Heart left ventricle (tissue), 16 donors: ENCODE results near the gene IFT27. TPM values are rescaled to one million over a fixed set of nuclear protein-coding genes. Genes with fewer than 3 reads are reported as not detected.

ENCODE experiments used
- ATAC-seq, 4 donors: fragments of 200-7000 bp; cut with Tn5 transposase; one replicate each; pipeline ENCODE4 v1.9.1; 2020 to 2022; ENCODE audit warnings: moderate library complexity in 4 of 4, mild to moderate bottlenecking in 3 of 4, moderate number of reproducible peaks in 1 of 4
- DNase-seq, 5 donors: peaks; one replicate each; pipeline ENCODE4 v3.0.0-alpha.2; 2020
- H3K27ac ChIP-seq, 12 donors: fragments of 200-600 bp; sonication (generic) in 4 of 12; one replicate each; pipeline versions ENCODE4 v1.5.0 to v1.8.0; 2016 to 2022; ENCODE audit warnings: mild to moderate bottlenecking in 2 of 12
- H3K27me3 ChIP-seq, 9 donors: fragments of 200-600 bp; sonication (generic) in 2 of 9; one replicate each; pipeline versions ENCODE4 v1.5.1 to v1.8.0; 2016 to 2022; ENCODE audit warnings: mild to moderate bottlenecking in 3 of 9
- H3K36me3 ChIP-seq, 9 donors: fragments of 200-600 bp; sonication (generic) in 2 of 9; one replicate each; pipeline versions ENCODE4 v1.5.0 to v1.8.0; 2018 to 2022; ENCODE audit warnings: mild to moderate bottlenecking in 2 of 9
- H3K4me1 ChIP-seq, 12 donors: fragments of 200-600 bp; sonication (generic) in 4 of 12; one replicate each; pipeline versions ENCODE4 v1.5.0 to v1.8.0; 2016 to 2022; ENCODE audit warnings: mild to moderate bottlenecking in 3 of 12
- H3K4me3 ChIP-seq, 12 donors: fragments of 200-600 bp; sonication (generic) in 4 of 12; one replicate each; pipeline versions ENCODE4 v1.5.0 to v1.8.0; 2017 to 2022; ENCODE audit warnings: mild to moderate bottlenecking in 9 of 12, moderate library complexity in 4 of 12
- H3K9me3 ChIP-seq, 12 donors: fragments of 200-600 bp; sonication (generic) in 4 of 12; one replicate each; pipeline versions ENCODE4 v1.5.0 to v1.8.0; 2016 to 2022; ENCODE audit warnings: mild to moderate bottlenecking in 1 of 12
- POLR2A ChIP-seq, 2 donors: fragments of 450-650 bp; IDR thresholded peaks; one replicate each; pipeline ENCODE4 v1.6.1; 2017; ENCODE audit warnings: antibody characterized with exemption in 2 of 2, mild to moderate bottlenecking in 2 of 2, moderate library complexity in 2 of 2
- WGBS, 4 donors: extraction: QIAGEN DNeasy Blood & Tissue Kit in 2 of 4; methylation state at CpG; one replicate each; pipeline versions ENCODE4 v1.1.5 to v1.1.7; 2013 to 2018; 5-methylcytosine and 5-hydroxymethylcytosine counted together
- intact Hi-C, 10 donors: fragments of 100-400 bp; cut with DNase I; formaldehyde crosslinking; loops; one replicate each; pipeline versions ENCODE4 v1.11.1 to v1.14.2; 2022
- polyA plus RNA-seq, 2 donors: library from polyadenylated mRNA; stranded (reverse); fragments of 200-250 nt; gene quantifications; one replicate each; pipeline ENCODE4 v1.2.3, GENCODE V29; 2013
- total RNA-seq, 9 donors: library from RNA; depleted of rRNA in 2 of 9; stranded (reverse); fragments of >200 nt in 2 of 9; fragmentation: NEBNext Ultra II Directional in 3 of 9; extraction: Animal tissue kit (Norgen Biotek cat#: 25700) in 3 of 9; gene quantifications; one replicate each; pipeline versions ENCODE4 v1.1.0 to v1.2.4, GENCODE V29; 2016 to 2023
- TF ChIP-seq, protein P1 (sequence below), 12 donors: fragments of 200-600 bp; sonication (generic) in 4 of 12; IDR thresholded peaks; one replicate each; pipeline versions ENCODE4 v1.5.0 to v1.8.0; 2018 to 2022; ENCODE audit warnings: antibody characterized with exemption in 12 of 12, mild to moderate bottlenecking in 5 of 12
- donor health status: ischemic (EF 13 %, LVEDD 7.1; RV severe dilation, severe dysfunction).
- donor health status: healthy with polysubstance abuse.
- donor health status: DM: no; HTN: yes; CAD: no.
- donor health status: DM: no; HTN: no; CAD: no.
- donor health status: ischemic (EF 25% LVEDD 6.9; RV normal size, moderate dysfunction).
- donor health status: ischemic (EF 25% LVEDD 5.7; RV mildly dilated, moderate dysfunction).
- donor health status: healthy.
- donor health status: DM: yes; HTN: yes; CAD: no.
- donor health status: ischemic (EF 35%, LVEDD 5.7; RV mildly dilated, moderate dysfunction).
- donor health status: nonischemic (EF 11% LVEDD 7.7; RV severe dilation, severe dysfunction).
- donor health status: DM: yes; HTN: yes; CAD: no.
- donor health status: PGD.
- donor health status: ischemic (EF 29% LVEDD 5.4; RV normal size, mild dysfunction).
- donor health status: nonischemic (EF 23%, LVEDD 6.1; RV moderate dilation, normal function).

Gene IFT27
- total and polyA plus RNA-seq, 11 donors = 18.4 to 36.7 (median 25.8) TPM

DNA sequence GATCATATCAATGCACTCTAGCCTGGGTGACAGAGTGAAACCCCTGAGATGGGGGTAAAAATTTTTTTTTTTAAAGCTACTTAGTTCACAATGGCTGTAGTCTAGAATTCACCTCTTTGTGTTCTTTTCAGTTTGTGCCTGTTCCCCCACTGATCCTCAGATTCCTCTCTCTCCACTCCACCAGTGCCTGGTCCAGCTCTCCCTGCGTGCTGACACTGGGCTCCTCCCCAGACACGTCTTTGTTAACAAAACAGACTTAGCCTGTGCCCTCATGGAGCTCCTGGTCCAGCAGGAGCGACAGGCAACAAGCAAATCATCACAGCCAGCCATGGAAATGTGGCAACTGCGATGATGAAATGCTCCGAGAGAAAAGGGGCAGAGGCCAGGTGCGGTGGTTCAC is 34.0 kb downstream of the IFT27 start:
- H3K36me3 ChIP-seq = no peaks in the 10 kb centered on the region
- H3K27me3 ChIP-seq = peaks cover 0 to 42% (median 11%) of the 10 kb centered on the region in 9 donors
- whole genome bisulfite sequencing, 4 donors = 28 to 63% (median 47%) methylated on average over 4 to 6 of the region's 6 CpGs
- ATAC-seq (no peak), DNase-seq (no peak)
- no peak overlapping the region for H3K4me3 ChIP-seq
- peaks cover 0 to 11% (median 0%) of the 10 kb centered on the region in 12 donors for H3K9me3 ChIP-seq
- intact Hi-C loops = no loop called here
- H3K4me1 ChIP-seq = peaks cover 0 to 9% (median 0%) of the 10 kb centered on the region in 12 donors
- no peak overlapping the region for H3K27ac ChIP-seq
- no peak for TF ChIP-seq POLR2A (IDR thresholded peaks at IDR 0.05)
- TF ChIP-seq, protein P1, sequence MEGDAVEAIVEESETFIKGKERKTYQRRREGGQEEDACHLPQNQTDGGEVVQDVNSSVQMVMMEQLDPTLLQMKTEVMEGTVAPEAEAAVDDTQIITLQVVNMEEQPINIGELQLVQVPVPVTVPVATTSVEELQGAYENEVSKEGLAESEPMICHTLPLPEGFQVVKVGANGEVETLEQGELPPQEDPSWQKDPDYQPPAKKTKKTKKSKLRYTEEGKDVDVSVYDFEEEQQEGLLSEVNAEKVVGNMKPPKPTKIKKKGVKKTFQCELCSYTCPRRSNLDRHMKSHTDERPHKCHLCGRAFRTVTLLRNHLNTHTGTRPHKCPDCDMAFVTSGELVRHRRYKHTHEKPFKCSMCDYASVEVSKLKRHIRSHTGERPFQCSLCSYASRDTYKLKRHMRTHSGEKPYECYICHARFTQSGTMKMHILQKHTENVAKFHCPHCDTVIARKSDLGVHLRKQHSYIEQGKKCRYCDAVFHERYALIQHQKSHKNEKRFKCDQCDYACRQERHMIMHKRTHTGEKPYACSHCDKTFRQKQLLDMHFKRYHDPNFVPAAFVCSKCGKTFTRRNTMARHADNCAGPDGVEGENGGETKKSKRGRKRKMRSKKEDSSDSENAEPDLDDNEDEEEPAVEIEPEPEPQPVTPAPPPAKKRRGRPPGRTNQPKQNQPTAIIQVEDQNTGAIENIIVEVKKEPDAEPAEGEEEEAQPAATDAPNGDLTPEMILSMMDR (IDR thresholded peaks at IDR 0.05) = no peak

DNA sequence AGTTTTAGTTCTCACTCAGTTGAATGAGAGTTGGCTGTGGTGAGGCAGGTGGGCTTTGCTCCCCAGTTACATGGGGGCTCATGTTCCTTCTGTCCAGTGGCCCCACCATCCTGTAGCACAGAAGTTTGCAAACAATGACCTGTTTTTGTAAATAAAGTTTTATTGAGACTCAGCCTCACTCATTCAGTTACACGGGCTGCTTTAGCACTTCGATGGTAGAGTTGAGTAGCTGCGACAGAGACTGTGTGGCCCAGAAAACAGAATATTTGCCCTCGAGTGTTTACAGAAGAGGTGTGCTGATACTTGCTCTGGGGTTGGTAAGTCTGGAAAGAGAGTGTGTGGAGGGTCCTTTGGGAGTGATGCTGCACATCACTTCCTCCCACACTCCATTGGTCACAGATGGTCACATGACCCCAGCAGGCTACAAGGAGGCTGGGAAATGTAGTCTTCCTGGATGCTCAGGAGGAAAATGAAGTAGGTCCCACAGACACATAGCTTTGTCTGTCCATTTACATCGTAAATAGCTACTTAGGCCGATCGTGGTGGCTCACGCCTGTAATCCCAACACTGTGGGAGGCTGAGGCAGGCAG is 34.6 kb downstream of the IFT27 start:
- Histone ChIP-seq H3K4me3 (no peak overlapping the region), H3K9me3 (peaks cover 0 to 11% (median 0%) of the 10 kb centered on the region in 12 donors), H3K36me3 (no peaks in the 10 kb centered on the region), H3K27ac (no peak overlapping the region), H3K27me3 (peaks cover 0 to 42% (median 8%) of the 10 kb centered on the region in 9 donors), H3K4me1 (peaks cover 0 to 14% (median 0%) of the 10 kb centered on the region in 12 donors)
- 77 to 84% (median 79%) methylated on average over 8 of the region's 8 CpGs for WGBS, 4 donors
- TF ChIP-seq, protein P1 (IDR thresholded peaks at IDR 0.05) = no peak
- TF ChIP-seq POLR2A (IDR thresholded peaks at IDR 0.05) = no peak
- DNase-seq (no peak), ATAC-seq (no peak)
- intact Hi-C loops = no loop called here

DNA sequence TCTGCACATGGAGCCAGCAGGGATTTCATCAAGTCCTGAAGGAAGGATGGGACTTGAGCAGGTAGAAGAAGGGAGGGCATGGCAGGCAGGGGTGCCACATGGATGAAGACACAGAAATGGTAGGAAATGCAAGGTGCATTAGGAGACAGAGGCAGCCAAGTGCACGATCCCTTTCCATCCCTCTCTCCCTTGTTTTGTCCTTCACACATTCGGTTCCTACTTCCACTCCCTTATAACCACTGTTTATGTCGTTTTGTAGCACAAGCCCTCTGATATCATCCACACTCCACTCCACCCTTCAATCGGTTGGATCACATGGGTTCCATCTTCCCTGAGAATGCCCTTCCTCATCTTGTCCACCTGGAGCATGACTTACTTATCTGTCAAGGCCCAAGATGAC is 35.2 kb downstream of the IFT27 start:
- ATAC-seq (no peak), DNase-seq (no peak)
- H3K9me3 ChIP-seq = peaks cover 0 to 11% (median 0%) of the 10 kb centered on the region in 12 donors
- 78 to 84% (median 79%) methylated on average over 4 of the region's 4 CpGs for WGBS, 4 donors
- no peaks in the 10 kb centered on the region for H3K36me3 ChIP-seq
- no peak for TF ChIP-seq POLR2A (IDR thresholded peaks at IDR 0.05)
- TF ChIP-seq, protein P1 (IDR thresholded peaks at IDR 0.05) = no peak
- no peak overlapping the region for H3K4me3 ChIP-seq
- no peak overlapping the region for H3K27ac ChIP-seq
- H3K27me3 ChIP-seq = peaks cover 0 to 42% (median 8%) of the 10 kb centered on the region in 9 donors
- H3K4me1 ChIP-seq = peaks cover 0 to 14% (median 0%) of the 10 kb centered on the region in 12 donors
- intact Hi-C loops = no loop called here

DNA sequence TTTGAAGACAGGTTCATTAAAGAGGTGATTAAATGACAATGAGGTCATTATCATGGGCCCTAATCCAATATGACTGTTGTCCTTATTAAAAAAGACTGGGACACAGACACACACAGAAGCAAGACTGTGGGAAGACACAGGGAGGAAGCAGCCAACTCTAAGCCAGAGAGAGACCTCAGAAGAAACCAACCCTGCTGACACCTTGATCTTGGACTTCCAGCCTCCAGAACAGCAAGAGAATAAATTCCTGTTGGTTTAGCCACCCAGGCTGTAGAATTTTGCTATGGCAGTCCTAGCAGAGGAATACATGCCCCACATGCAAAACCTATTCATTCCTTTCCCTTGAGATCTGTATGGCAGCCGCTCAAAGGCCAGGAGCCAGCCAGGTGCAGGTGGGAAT is 36.7 kb downstream of the IFT27 start:
- TF ChIP-seq POLR2A (IDR thresholded peaks at IDR 0.05) = no peak
- TF ChIP-seq, protein P1 (IDR thresholded peaks at IDR 0.05) = no peak
- peaks cover 0 to 33% (median 3%) of the 10 kb centered on the region in 9 donors for H3K27me3 ChIP-seq

More for the DNA sequence above, 36.7 kb downstream of the IFT27 start:
- Histone ChIP-seq H3K4me3 (no peak overlapping the region), H3K27ac (no peak overlapping the region), H3K36me3 (no peaks in the 10 kb centered on the region), H3K9me3 (peaks cover 0 to 11% (median 0%) of the 10 kb centered on the region in 12 donors), H3K4me1 (peaks cover 0 to 21% (median 0%) of the 10 kb centered on the region in 12 donors)
- no peak for ATAC-seq
- intact Hi-C loops = no loop called here
- 60 to 69% (median 66%) methylated on average over 1 of the region's 1 CpG for WGBS, 4 donors
- DNase-seq = no peak
